A549 (cell line): ENCODE results near the gene INCA1.

Source experiments
- BHLHE40 ChIP-seq: IDR thresholded peaks from 2 replicates; pipeline ENCODE4 v1.6.1; 2012; ENCODE audit warnings: low read depth, low read length, inconsistent platforms
- CHD4 ChIP-seq: fragments of 200-600 bp; sonication (generic); IDR thresholded peaks from 2 replicates; pipeline ENCODE4 v1.6.1; 2016; ENCODE audit warnings: antibody characterized with exemption, mild to moderate bottlenecking, borderline replicate concordance
- POLR2A ChIP-seq: IDR thresholded peaks from 2 replicates; pipeline ENCODE4 v1.6.1; 2012; ENCODE audit warnings: mild to moderate bottlenecking, low read length
- RNF2 ChIP-seq: fragments of 200-600 bp; sonication (generic); IDR thresholded peaks from 2 replicates; pipeline ENCODE4 v1.6.1; 2016; ENCODE audit warnings: low read depth, mild to moderate bottlenecking, antibody characterized with exemption, moderate library complexity, borderline replicate concordance
- TF ChIP-seq, protein P1 (sequence below): fragments of >200 bp; sonication (Bioruptor Twin); formaldehyde crosslinking; IDR thresholded peaks from 3 replicates; pipeline ENCODE4 v1.5.1; 2016
- TF ChIP-seq, protein P2 (sequence below): fragments of 200-600 bp; sonication (generic); IDR thresholded peaks from 2 replicates; pipeline ENCODE4 v1.6.1; 2016; ENCODE audit warnings: antibody characterized with exemption, mild to moderate bottlenecking, moderate library complexity

DNA sequence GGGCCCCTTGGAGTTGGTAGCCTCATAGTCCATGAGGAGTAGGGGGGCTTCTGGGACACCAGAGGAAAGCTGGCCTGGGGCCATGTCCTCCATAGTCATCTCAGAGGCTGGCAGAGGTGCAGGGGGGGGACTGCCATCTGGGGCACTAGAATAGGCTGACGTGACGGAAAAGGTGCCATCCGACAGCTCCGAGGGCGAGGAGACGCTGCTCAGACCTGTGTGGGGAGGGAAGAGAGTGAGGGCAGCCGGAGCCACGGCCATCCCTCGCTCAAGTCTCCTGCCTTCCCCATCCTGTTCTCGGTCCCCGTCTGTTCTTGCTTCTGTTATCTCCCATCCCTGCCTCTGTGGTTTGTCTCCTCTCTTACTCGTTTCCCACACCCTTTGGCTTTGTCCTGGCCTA is 25.0 kb downstream of the INCA1 start:
- TF ChIP-seq, protein P1, sequence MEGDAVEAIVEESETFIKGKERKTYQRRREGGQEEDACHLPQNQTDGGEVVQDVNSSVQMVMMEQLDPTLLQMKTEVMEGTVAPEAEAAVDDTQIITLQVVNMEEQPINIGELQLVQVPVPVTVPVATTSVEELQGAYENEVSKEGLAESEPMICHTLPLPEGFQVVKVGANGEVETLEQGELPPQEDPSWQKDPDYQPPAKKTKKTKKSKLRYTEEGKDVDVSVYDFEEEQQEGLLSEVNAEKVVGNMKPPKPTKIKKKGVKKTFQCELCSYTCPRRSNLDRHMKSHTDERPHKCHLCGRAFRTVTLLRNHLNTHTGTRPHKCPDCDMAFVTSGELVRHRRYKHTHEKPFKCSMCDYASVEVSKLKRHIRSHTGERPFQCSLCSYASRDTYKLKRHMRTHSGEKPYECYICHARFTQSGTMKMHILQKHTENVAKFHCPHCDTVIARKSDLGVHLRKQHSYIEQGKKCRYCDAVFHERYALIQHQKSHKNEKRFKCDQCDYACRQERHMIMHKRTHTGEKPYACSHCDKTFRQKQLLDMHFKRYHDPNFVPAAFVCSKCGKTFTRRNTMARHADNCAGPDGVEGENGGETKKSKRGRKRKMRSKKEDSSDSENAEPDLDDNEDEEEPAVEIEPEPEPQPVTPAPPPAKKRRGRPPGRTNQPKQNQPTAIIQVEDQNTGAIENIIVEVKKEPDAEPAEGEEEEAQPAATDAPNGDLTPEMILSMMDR = no peak
- TF ChIP-seq BHLHE40 (no peak), RNF2 (no peak), CHD4 (no peak), POLR2A (no peak)
- TF ChIP-seq, protein P2, sequence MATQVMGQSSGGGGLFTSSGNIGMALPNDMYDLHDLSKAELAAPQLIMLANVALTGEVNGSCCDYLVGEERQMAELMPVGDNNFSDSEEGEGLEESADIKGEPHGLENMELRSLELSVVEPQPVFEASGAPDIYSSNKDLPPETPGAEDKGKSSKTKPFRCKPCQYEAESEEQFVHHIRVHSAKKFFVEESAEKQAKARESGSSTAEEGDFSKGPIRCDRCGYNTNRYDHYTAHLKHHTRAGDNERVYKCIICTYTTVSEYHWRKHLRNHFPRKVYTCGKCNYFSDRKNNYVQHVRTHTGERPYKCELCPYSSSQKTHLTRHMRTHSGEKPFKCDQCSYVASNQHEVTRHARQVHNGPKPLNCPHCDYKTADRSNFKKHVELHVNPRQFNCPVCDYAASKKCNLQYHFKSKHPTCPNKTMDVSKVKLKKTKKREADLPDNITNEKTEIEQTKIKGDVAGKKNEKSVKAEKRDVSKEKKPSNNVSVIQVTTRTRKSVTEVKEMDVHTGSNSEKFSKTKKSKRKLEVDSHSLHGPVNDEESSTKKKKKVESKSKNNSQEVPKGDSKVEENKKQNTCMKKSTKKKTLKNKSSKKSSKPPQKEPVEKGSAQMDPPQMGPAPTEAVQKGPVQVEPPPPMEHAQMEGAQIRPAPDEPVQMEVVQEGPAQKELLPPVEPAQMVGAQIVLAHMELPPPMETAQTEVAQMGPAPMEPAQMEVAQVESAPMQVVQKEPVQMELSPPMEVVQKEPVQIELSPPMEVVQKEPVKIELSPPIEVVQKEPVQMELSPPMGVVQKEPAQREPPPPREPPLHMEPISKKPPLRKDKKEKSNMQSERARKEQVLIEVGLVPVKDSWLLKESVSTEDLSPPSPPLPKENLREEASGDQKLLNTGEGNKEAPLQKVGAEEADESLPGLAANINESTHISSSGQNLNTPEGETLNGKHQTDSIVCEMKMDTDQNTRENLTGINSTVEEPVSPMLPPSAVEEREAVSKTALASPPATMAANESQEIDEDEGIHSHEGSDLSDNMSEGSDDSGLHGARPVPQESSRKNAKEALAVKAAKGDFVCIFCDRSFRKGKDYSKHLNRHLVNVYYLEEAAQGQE = no peak
